Activated CD4-positive, alpha-beta T cell treated with anti-CD3 and anti-CD28 coated beads for 36 hours (primary cell): ENCODE measurements around the gene ZNF350. TPM values are rescaled to one million over a fixed set of nuclear protein-coding genes. Genes with fewer than 3 reads are reported as not detected.
"Not testable (repeated sequence)": the region's sequence is repeated elsewhere in the genome, so short reads cannot be mapped to it uniquely, and the experiment has no call there.

Experiments
- ATAC-seq: fragments of 200-7000 bp; cut with Tn5 transposase; one replicate; pipeline ENCODE4 v1.10.0; 2021; ENCODE audit warnings: mild to moderate bottlenecking, moderate library complexity
- CTCF ChIA-PET: fragments of 350-600 bp; sonication (Branson Sonifier 250); formaldehyde crosslinking; loops from one replicate; lab custom pipeline; 2021; ENCODE audit warnings: antibody characterized with exemption; lab: Charles Lee
- POLR2A ChIA-PET: fragments of 350-600 bp; sonication (Branson Sonifier 250); formaldehyde crosslinking; loops from one replicate; lab custom pipeline; 2021; ENCODE audit warnings: antibody characterized with exemption, inconsistent platforms; lab: Charles Lee
- DNase-seq: peaks from one replicate; pipeline ENCODE4 v3.0.0-alpha.2; 2020
- H3K27ac Mint-ChIP-seq: one replicate; pipeline ENCODE4 v1.8.0; 2021; ENCODE audit warnings: mixed read lengths
- H3K27me3 Mint-ChIP-seq: one replicate; pipeline ENCODE4 v1.8.0; 2021; ENCODE audit warnings: mixed read lengths
- H3K36me3 Mint-ChIP-seq: one replicate; pipeline ENCODE4 v1.8.0; 2021; ENCODE audit warnings: low read depth, mixed read lengths
- H3K4me1 Mint-ChIP-seq: one replicate; pipeline ENCODE4 v1.8.0; 2021; ENCODE audit warnings: mixed read lengths
- H3K4me3 Mint-ChIP-seq: one replicate; pipeline ENCODE4 v1.8.0; 2021; ENCODE audit warnings: mild to moderate bottlenecking, moderate library complexity, mixed read lengths
- H3K9me3 Mint-ChIP-seq: one replicate; pipeline ENCODE4 v1.8.0; 2021; ENCODE audit warnings: low read depth, mixed read lengths
- intact Hi-C, 2 experiments: fragments of 100-400 bp; cut with DNase I in 1 of 2; cut with micrococcal nuclease in 1 of 2; formaldehyde crosslinking; loops; one replicate each; pipeline versions ENCODE4 v1.14.2 to v1.15.1; 2022 to 2024; cut with DNase I, micrococcal nuclease
- total RNA-seq, 2 experiments: library from RNA; stranded (reverse); gene quantifications; one replicate each; pipeline ENCODE4 v1.2.3, GENCODE V29; 2021

The ZNF350 gene
- total RNA-seq, 2 experiments from 2014 or later: 7.1 to 7.9 TPM

GRCh38 chr19:51971624-51972023, 15.0 kb downstream of the ZNF350 start:
- intact Hi-C loops: no loop called here
- H3K4me1 Mint-ChIP-seq: no peaks in the 10 kb centered on the region
- H3K36me3 Mint-ChIP-seq: peaks cover 86% of the 10 kb centered on the region
- CTCF ChIA-PET: interaction anchor here (0.6 kb wide), 1 partner anchor 16 kb away, joined by 3 read pairs; no protein-coding TSS in a partner anchor
- peak; percentile 39 for DNase-seq
- ATAC-seq: no peak
- POLR2A ChIA-PET: no interaction called here
- no peak overlapping the region for H3K27ac Mint-ChIP-seq
- peaks cover 61% of the 10 kb centered on the region for H3K9me3 Mint-ChIP-seq
- no peaks in the 10 kb centered on the region for H3K27me3 Mint-ChIP-seq
- H3K4me3 Mint-ChIP-seq: no peak overlapping the region

GRCh38 chr19:51970718-51971117, 15.9 kb downstream of the ZNF350 start:
- Mint-ChIP-seq H3K27ac (no peak overlapping the region), H3K27me3 (no peaks in the 10 kb centered on the region), H3K4me3 (no peak overlapping the region), H3K4me1 (no peaks in the 10 kb centered on the region), H3K9me3 (peaks cover 58% of the 10 kb centered on the region), H3K36me3 (peaks cover 88% of the 10 kb centered on the region)
- ChIA-PET CTCF (no interaction called here), POLR2A (no interaction called here)
- intact Hi-C loops: no loop called here
- no peak for ATAC-seq
- no peak for DNase-seq

- Mint-ChIP-seq H3K27me3 (no peaks in the 10 kb centered on the region), H3K4me3 (no peak overlapping the region), H3K27ac (no peak overlapping the region), H3K4me1 (no peaks in the 10 kb centered on the region), H3K36me3 (peaks cover 78% of the 10 kb centered on the region), H3K9me3 (peaks cover 67% of the 10 kb centered on the region)
- intact Hi-C loops: no loop called here
- POLR2A ChIA-PET: no interaction called here
- DNase-seq (no peak), ATAC-seq (no peak)
- CTCF ChIA-PET: no interaction called here
These were observed 21.1 kb downstream of the ZNF350 start for GRCh38 chr19:51965583-51965982.

GRCh38 chr19:51960621-51961233, 25.9 kb downstream of the ZNF350 start:
- DNase-seq, ATAC-seq, POLR2A ChIA-PET, H3K4me3 Mint-ChIP-seq, intact Hi-C loops, H3K27ac Mint-ChIP-seq, CTCF ChIA-PET, H3K27me3 Mint-ChIP-seq, H3K4me1 Mint-ChIP-seq: not testable (repeated sequence)
- Mint-ChIP-seq H3K9me3 (peaks cover 75% of the 10 kb centered on the region), H3K36me3 (peaks cover 53% of the 10 kb centered on the region)

- no peak overlapping the region for H3K4me3 Mint-ChIP-seq
- H3K27ac Mint-ChIP-seq: no peak overlapping the region
- H3K9me3 Mint-ChIP-seq: peaks cover 71% of the 10 kb centered on the region
- DNase-seq: no peak
- ChIA-PET POLR2A (no interaction called here), CTCF (no interaction called here)
- H3K27me3 Mint-ChIP-seq: no peaks in the 10 kb centered on the region
- H3K4me1 Mint-ChIP-seq: no peaks in the 10 kb centered on the region
- intact Hi-C loops: no loop called here
- peaks cover 44% of the 10 kb centered on the region for H3K36me3 Mint-ChIP-seq
- ATAC-seq: no peak
These were observed 26.8 kb downstream of the ZNF350 start for GRCh38 chr19:51959791-51960190.

- H3K4me1 Mint-ChIP-seq, ATAC-seq, CTCF ChIA-PET, H3K27me3 Mint-ChIP-seq, POLR2A ChIA-PET, H3K4me3 Mint-ChIP-seq, DNase-seq, H3K27ac Mint-ChIP-seq, intact Hi-C loops: not testable (repeated sequence)
- peaks cover 67% of the 10 kb centered on the region for H3K9me3 Mint-ChIP-seq
- H3K36me3 Mint-ChIP-seq: peaks cover 31% of the 10 kb centered on the region
These were observed 28.8 kb downstream of the ZNF350 start for GRCh38 chr19:51957846-51958245.

GRCh38 chr19:51948975-51949374, 37.7 kb downstream of the ZNF350 start:
- H3K27ac Mint-ChIP-seq: no peak overlapping the region
- no peaks in the 10 kb centered on the region for H3K27me3 Mint-ChIP-seq
- intact Hi-C loops: no loop called here
- peaks cover 52% of the 10 kb centered on the region for H3K36me3 Mint-ChIP-seq
- POLR2A ChIA-PET: no interaction called here
- CTCF ChIA-PET: no interaction called here
- ATAC-seq (no peak), DNase-seq (no peak)
- H3K9me3 Mint-ChIP-seq: peaks cover 72% of the 10 kb centered on the region
- no peaks in the 10 kb centered on the region for H3K4me1 Mint-ChIP-seq
- H3K4me3 Mint-ChIP-seq: no peak overlapping the region

GRCh38 chr19:51946602-51947001, 40.0 kb downstream of the ZNF350 start:
- Mint-ChIP-seq H3K9me3 (peaks cover 81% of the 10 kb centered on the region), H3K27me3 (no peaks in the 10 kb centered on the region), H3K27ac (no peak overlapping the region), H3K36me3 (peaks cover 67% of the 10 kb centered on the region), H3K4me1 (no peaks in the 10 kb centered on the region), H3K4me3 (no peak overlapping the region)
- ATAC-seq (no peak), DNase-seq (no peak)
- CTCF ChIA-PET: interaction anchor here (0.7 kb wide), 1 partner anchor 52 kb away, joined by 3 read pairs; no protein-coding TSS in a partner anchor
- intact Hi-C loops: no loop called here
- POLR2A ChIA-PET: no interaction called here

GRCh38 chr19:51944798-51945552, 41.7 kb downstream of the ZNF350 start:
- no peak overlapping the region for H3K27ac Mint-ChIP-seq
- ChIA-PET POLR2A (no interaction called here), CTCF (no interaction called here)
- H3K36me3 Mint-ChIP-seq: peaks cover 77% of the 10 kb centered on the region
- H3K9me3 Mint-ChIP-seq: peaks cover 85% of the 10 kb centered on the region
- intact Hi-C loops: no loop called here
- ATAC-seq (no peak), DNase-seq (no peak)
- no peak overlapping the region for H3K4me3 Mint-ChIP-seq
- H3K4me1 Mint-ChIP-seq: no peaks in the 10 kb centered on the region
- H3K27me3 Mint-ChIP-seq: no peaks in the 10 kb centered on the region

- peaks cover 55% of the 10 kb centered on the region for H3K9me3 Mint-ChIP-seq
- H3K4me3 Mint-ChIP-seq: no peak overlapping the region
- CTCF ChIA-PET: no interaction called here
- H3K27me3 Mint-ChIP-seq: no peaks in the 10 kb centered on the region
- ATAC-seq: no peak
- intact Hi-C loops: no loop called here
- peaks cover 95% of the 10 kb centered on the region for H3K36me3 Mint-ChIP-seq
- H3K27ac Mint-ChIP-seq: no peak overlapping the region
- H3K4me1 Mint-ChIP-seq: no peaks in the 10 kb centered on the region
- no peak for DNase-seq
- POLR2A ChIA-PET: no interaction called here
These were observed 47.7 kb downstream of the ZNF350 start for GRCh38 chr19:51938936-51939335.

GRCh38 chr19:51931921-51932320, 54.7 kb downstream of the ZNF350 start:
- no peak overlapping the region for H3K4me3 Mint-ChIP-seq
- peaks cover 29% of the 10 kb centered on the region for H3K9me3 Mint-ChIP-seq
- intact Hi-C loops: no loop called here
- ATAC-seq: no peak
- no peak overlapping the region for H3K27ac Mint-ChIP-seq
- DNase-seq: no peak
- H3K4me1 Mint-ChIP-seq: peaks cover 11% of the 10 kb centered on the region
- ChIA-PET POLR2A (no interaction called here), CTCF (no interaction called here)
- H3K27me3 Mint-ChIP-seq: no peaks in the 10 kb centered on the region
- H3K36me3 Mint-ChIP-seq: peaks cover 84% of the 10 kb centered on the region

- DNase-seq (no peak), ATAC-seq (no peak)
- peak overlapping the region; percentile 97 for H3K27ac Mint-ChIP-seq
- H3K27me3 Mint-ChIP-seq: no peaks in the 10 kb centered on the region
- intact Hi-C loops: loop anchor here (1.0 to 10.0 kb wide), 12 partner anchors 23 to 599 kb away; partner anchors contain the start of genes ZNF350 (in 2 of the 2), PPP2R1A (in 1 of the 2), ZNF615 (in 1 of the 2) and ZNF649 (in 1 of the 2)
- ChIA-PET POLR2A (no interaction called here), CTCF (no interaction called here)
- H3K9me3 Mint-ChIP-seq: peaks cover 50% of the 10 kb centered on the region
- H3K36me3 Mint-ChIP-seq: peaks cover 69% of the 10 kb centered on the region
- H3K4me1 Mint-ChIP-seq: peaks cover 20% of the 10 kb centered on the region
- H3K4me3 Mint-ChIP-seq: peak overlapping the region; percentile 95
These were observed 58.8 kb downstream of the ZNF350 start for GRCh38 chr19:51927859-51928258.
